DMS114 treated with DMSO at 0.1 percent for 48 hours (cell line): ENCODE results near the gene COPB1.
A peak's percentile ranks its signal among the peaks of the same experiment; 100 is the strongest.

Experiments
- DNase-seq: peaks from one replicate; lab custom pipeline; 2025; ENCODE audit not compliant: unreplicated experiment; lab: John Stamatoyannopoulos, UW

Gene COPB1

GRCh38 chr11:14506532-14506931, 6.9 kb upstream of the COPB1 start:
- no peak for DNase-seq

- no peak for DNase-seq
These were observed 3.4 kb upstream of the COPB1 start for GRCh38 chr11:14503023-14503422.

DNA sequence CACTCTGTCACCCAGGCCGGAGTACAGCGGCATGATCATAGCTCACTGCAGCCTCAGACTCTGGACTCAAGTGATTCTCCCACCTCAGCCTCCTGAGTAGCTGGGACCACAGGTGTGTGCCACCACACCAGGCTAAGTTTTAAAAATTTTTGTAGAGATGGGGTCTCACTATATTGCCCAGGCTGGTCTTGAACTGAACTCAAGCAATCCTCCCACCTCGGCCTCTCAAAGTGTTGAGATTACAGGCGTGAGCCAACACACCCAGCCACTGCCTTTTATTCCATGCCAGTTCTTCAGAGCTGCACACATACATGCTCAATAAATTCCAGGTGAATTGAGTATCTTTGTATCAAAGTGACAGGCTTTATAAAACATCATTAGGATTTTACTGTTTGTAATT, 2.4 kb upstream of the COPB1 start:
- no peak for DNase-seq

DNA sequence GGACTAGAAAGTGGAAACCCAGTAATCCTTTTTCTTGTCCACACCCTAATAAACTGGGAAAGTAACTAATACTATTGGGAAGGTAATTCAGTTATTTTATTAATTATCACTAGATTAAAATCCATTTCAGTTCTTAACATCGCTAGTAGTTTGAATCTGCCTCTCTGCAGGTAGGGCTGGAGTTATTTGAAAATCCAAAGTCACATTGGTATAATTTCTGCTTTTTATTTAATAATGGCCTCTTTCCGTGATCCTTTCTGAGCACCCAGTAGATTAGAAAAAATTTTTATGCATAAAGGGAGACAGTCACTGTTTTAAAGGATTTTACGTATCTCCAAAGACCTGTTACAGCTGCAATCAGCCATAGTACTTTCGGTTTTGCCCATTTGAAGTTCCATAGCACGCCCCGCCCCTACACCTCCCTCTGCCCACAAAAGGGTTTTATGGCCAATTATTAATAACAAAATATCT, 605 bp upstream of the COPB1 start:
- peak; percentile 38 for DNase-seq

DNA sequence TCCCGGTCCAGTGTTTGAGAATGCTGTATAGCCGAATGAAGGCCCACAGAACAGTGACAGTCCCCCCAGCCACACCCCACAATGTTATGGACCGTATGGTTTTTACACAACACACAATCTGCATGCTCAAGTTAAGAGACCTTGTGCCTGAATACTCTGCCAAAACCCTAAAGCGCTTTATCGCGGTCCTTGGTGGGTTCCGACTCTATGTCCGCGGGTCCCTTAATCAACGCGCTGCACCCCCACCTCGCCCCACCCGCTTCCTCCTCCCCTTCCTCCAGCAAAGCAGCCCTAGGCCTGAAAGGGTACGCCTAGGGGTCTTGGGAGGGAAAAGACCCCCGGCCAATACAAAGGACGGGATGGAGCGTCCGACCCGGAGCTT, 442 bp downstream of the COPB1 start:
- no peak for DNase-seq

- no peak for DNase-seq
These were observed 18.9 kb downstream of the COPB1 start for GRCh38 chr11:14480716-14481115.

DNA sequence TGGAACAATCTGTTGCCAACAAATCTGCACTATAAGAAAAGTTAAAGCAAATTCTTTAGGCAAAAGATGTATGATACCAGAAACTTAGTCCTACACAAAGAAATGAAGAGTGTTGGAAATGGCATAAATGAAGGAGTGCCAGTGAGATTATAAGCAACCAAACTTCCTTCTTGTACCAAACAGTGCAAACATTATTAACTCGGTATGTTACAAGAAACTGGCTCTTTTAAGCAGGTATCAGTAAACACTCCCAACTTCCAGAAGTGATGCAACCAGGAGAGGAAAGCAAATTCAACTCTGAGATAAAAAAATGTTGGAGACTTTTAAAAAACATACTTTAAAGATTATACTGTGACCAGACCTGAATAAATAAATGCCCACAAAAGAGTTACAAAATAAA, 28.5 kb downstream of the COPB1 start:
- DNase-seq = no peak

- DNase-seq = no peak
These were observed 36.0 kb downstream of the COPB1 start for GRCh38 chr11:14463623-14464022.

GRCh38 chr11:14460147-14460546, 39.5 kb downstream of the COPB1 start:
- DNase-seq = no peak

GRCh38 chr11:14458377-14458776, 41.2 kb downstream of the COPB1 start:
- DNase-seq = no peak

GRCh38 chr11:14455648-14456430, 43.8 kb downstream of the COPB1 start:
- DNase-seq = peak; percentile 16

GRCh38 chr11:14454861-14455632, 44.6 kb downstream of the COPB1 start:
- DNase-seq = peak; percentile 24

DNA sequence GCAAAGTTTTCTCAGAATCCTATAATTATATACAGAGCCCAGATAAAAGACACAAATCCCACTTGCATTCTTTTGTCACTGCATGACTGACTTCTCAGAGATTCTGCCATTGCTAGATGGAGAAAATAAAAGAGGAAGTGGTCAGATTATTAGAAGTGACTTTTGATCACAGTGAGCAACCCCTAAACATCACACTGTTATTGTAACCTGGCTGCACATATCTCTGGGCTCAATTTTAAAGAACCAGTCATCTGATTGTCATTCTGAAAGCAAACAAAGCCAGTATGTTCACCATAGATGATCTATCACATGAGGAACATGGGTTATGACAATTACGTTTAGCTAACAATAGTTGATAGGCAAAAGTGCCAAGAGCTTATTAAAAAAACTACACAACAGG, 47.8 kb downstream of the COPB1 start:
- no peak for DNase-seq

DNA sequence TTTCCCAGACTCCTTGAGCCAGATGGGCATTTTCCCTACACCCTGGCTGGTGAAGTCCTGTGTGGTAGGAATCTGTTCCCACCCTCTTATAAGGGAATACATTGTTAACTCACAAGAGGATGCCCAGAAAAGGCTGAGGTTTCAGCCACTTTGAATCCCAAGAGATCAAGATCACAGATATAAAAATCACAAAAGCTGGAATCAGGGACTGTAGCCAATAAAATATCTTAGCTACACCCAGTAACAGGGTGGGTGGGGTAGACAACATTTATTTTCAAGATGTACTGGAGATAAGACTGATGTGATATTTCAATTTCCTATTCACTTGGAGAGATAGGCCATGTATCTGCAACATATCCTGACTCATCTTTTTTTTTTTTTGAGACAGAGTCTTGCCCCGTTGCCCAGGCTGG, 50.3 kb downstream of the COPB1 start:
- no peak for DNase-seq

DNA sequence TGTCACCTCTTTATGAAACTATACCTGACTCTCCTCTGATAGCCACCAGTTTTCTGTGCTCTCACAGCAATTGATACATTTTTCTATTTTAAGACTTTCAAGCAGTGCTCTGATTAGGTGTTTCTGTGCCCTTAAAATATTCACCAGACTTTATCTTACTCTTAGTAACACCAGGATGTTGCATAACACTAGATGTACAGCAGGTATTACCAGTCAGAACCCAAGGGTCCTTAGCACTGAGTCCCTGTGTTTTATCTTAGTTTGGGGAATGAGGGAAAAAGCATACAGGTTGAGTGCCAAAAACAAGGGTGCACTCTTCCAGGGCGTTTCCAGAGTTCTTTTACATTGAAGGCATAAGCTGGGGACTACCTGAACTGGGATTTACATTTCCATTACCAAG, 51.4 kb downstream of the COPB1 start:
- DNase-seq = no peak

DNA sequence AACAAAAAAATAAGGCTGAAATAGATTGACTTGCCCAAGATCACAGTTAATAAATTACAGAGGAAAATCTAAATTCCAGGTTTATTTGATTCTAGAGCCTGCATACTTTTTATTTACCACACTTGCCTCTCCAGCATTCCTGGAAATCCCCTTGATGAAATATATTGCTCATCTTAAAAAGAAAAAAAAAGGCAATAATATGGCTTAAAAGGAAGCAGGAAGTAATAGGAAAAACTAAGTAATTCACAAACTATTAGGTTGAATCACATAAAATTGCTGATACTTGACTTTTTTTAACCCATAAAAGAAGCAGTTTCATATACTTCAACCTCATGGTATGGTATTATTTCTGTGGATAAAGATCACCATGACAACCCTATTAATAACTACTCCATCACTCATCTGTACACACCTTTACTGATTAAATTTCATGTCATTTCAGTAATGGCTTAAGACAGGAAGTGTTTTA, 52.9 kb downstream of the COPB1 start:
- no peak for DNase-seq

DNA sequence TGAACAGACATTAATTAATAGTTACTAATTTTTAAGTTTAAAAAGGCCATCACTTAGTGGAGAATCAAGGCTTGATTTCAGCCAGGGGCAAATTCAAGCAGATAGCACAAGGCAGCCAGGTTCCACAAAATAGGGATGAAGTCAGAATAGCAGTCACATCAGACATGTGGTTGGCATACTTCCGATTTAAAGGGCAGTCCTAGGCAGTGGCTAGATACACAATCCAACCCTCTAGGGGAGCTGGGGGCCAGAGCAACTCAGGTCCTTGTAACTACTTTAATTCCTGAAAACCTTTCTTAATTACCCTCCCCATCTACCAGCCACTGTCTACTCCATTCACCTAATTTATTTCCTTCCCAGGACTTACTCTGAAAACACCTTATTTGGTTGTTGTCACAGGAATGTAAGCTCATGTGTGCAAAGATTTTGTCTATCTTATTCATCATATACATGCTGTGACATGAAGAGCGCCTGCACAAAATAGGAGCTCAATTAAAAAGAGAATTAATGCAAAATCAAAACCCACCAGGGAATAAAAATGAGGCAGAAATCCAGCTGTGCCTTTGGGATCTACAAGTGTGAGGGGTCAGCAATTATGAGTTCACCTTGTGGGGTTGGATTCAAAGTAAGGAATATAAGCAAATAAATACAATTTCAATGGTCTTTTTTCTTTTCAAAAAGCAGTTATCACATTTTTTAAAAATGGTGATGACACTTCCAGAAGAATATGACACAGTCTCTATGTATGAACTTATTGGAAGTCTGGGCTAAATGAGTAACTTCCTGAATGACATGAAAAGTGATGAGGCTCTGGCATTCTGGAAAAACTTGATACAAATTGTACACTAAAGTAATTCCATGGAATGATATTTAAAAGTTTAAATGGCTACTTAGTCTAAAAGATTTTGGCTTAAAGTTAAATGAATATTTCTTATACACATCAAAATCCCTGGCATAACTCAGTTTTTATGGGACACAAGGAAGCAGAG, 53.8 kb downstream of the COPB1 start:
- DNase-seq = no peak

GRCh38 chr11:14444441-14445189, 55.0 kb downstream of the COPB1 start:
- no peak for DNase-seq

- DNase-seq = no peak
These were observed 56.0 kb downstream of the COPB1 start for GRCh38 chr11:14443638-14444037.
